ENCODE results near the gene MEI1. TPM values are rescaled to one million over a fixed set of nuclear protein-coding genes. Genes with fewer than 3 reads are reported as not detected.

Gene MEI1
- total and polyA plus RNA-seq, 2 experiments from 2014 or later = 1.1 to 5.6 TPM

- DNase-seq (ENCODE audit: low read depth in 1 of 2, low spot score in 1 of 2) = no peak
- TF ChIP-seq CTCF (IDR thresholded peaks at IDR 0.05; ENCODE audit: low read depth, low read length) = no peak
- H3K27ac ChIP-seq = no peak overlapping the region
These were observed 10.0 kb downstream of the MEI1 start for GRCh38 chr22:41709341-41709740.

GRCh38 chr22:41713004-41713403 is 13.7 kb downstream of the MEI1 start:
- peaks cover 13% of the 10 kb centered on the region for H3K4me1 ChIP-seq (ENCODE audit: low read depth)
- no peak overlapping the region for H3K27ac ChIP-seq
- DNase-seq (ENCODE audit: low read depth in 1 of 2, low spot score in 1 of 2) = no peak
- peaks cover 7% of the 10 kb centered on the region for H3K27me3 ChIP-seq
- TF ChIP-seq CTCF (IDR thresholded peaks at IDR 0.05; ENCODE audit: low read depth, low read length) = no peak
- H3K36me3 ChIP-seq = no peaks in the 10 kb centered on the region
- H3K9me3 ChIP-seq (ENCODE audit: low read depth) = no peaks in the 10 kb centered on the region
- no peak overlapping the region for H3K4me3 ChIP-seq

More at GRCh38 chr22:41709341-41709740, 10.0 kb downstream of the MEI1 start:
- H3K27me3 ChIP-seq = peaks cover 9% of the 10 kb centered on the region
- H3K36me3 ChIP-seq = no peaks in the 10 kb centered on the region
- peaks cover 13% of the 10 kb centered on the region for H3K4me1 ChIP-seq (ENCODE audit: low read depth)
- H3K4me3 ChIP-seq = no peak overlapping the region
- no peaks in the 10 kb centered on the region for H3K9me3 ChIP-seq (ENCODE audit: low read depth)

GRCh38 chr22:41722496-41722895 is 23.2 kb downstream of the MEI1 start:
- no peaks in the 10 kb centered on the region for H3K36me3 ChIP-seq
- H3K27ac ChIP-seq = no peak overlapping the region
- no peak overlapping the region for H3K4me3 ChIP-seq
- no peak for TF ChIP-seq CTCF (IDR thresholded peaks at IDR 0.05; ENCODE audit: low read depth, low read length)
- H3K4me1 ChIP-seq (ENCODE audit: low read depth) = no peaks in the 10 kb centered on the region
- H3K9me3 ChIP-seq (ENCODE audit: low read depth) = no peaks in the 10 kb centered on the region
- DNase-seq (ENCODE audit: low read depth in 1 of 2, low spot score in 1 of 2) = no peak
- H3K27me3 ChIP-seq = no peaks in the 10 kb centered on the region

GRCh38 chr22:41725510-41726110 is 26.3 kb downstream of the MEI1 start:
- Histone ChIP-seq H3K4me1 (ENCODE audit: low read depth) (no peaks in the 10 kb centered on the region), H3K36me3 (no peaks in the 10 kb centered on the region), H3K27ac (no peak overlapping the region), H3K4me3 (no peak overlapping the region), H3K27me3 (no peaks in the 10 kb centered on the region), H3K9me3 (ENCODE audit: low read depth) (no peaks in the 10 kb centered on the region)
- peak in 1 of 2 donors; percentile 44 for DNase-seq (ENCODE audit: low read depth in 1 of 2, low spot score in 1 of 2)
- TF ChIP-seq CTCF (IDR thresholded peaks at IDR 0.05; ENCODE audit: low read depth, low read length) = no peak

- no peak for TF ChIP-seq CTCF (IDR thresholded peaks at IDR 0.05; ENCODE audit: low read depth, low read length)
- DNase-seq (ENCODE audit: low read depth in 1 of 2, low spot score in 1 of 2) = no peak
These were observed 32.3 kb downstream of the MEI1 start for GRCh38 chr22:41731609-41732008.

More at GRCh38 chr22:41731609-41732008, 32.3 kb downstream of the MEI1 start:
- Histone ChIP-seq H3K36me3 (no peaks in the 10 kb centered on the region), H3K9me3 (ENCODE audit: low read depth) (no peaks in the 10 kb centered on the region), H3K4me1 (ENCODE audit: low read depth) (no peaks in the 10 kb centered on the region), H3K27ac (no peak overlapping the region), H3K4me3 (no peak overlapping the region), H3K27me3 (no peaks in the 10 kb centered on the region)
